IMR-90 (cell line): ENCODE results near the gene NINJ2. TPM values are rescaled to one million over a fixed set of nuclear protein-coding genes. Genes with fewer than 3 reads are reported as not detected.

Experiments
- ATAC-seq: fragments of 200-7000 bp; cut with Tn5 transposase; 2 replicates; pipeline ENCODE4 v1.9.1; 2020; ENCODE audit warnings: low read depth, mild to moderate bottlenecking, moderate library complexity
- BruUV-seq: library from RNA; stranded (reverse); fragments of 400-500 nt; replicated peaks from 2 replicates; lab custom pipeline; 2021; lab: Mats Ljungman, UMichigan
- CTCF ChIA-PET: fragments of 300-600 bp; formaldehyde crosslinking; extraction: SDS; loops from one replicate; lab custom pipeline; 2021; ENCODE audit warnings: antibody characterized with exemption; lab: Yijun Ruan, JAX
- POLR2A ChIA-PET: fragments of 300-600 bp; sonication (Branson Sonifier 250); formaldehyde crosslinking; loops from one replicate; lab custom pipeline; 2022; ENCODE audit warnings: antibody characterized with exemption; ENCODE audit not compliant: unreplicated experiment; lab: Charles Lee
- DNase-seq: peaks from one replicate; pipeline ENCODE4 v3.0.0; 2013
- H2AFZ ChIP-seq: replicated peaks from 2 replicates; pipeline ENCODE3; 2013; ENCODE audit warnings: low read length, mild to moderate bottlenecking; ENCODE audit not compliant: poor library complexity
- H2AK5ac ChIP-seq: 2 replicates; pipeline ENCODE4 v1.6.1; 2013; ENCODE audit warnings: low read depth, low read length, inconsistent platforms
- H2AK9ac ChIP-seq: replicated peaks from 2 replicates; pipeline ENCODE3; 2013; ENCODE audit warnings: mild to moderate bottlenecking, low read depth, low read length, moderate library complexity; ENCODE audit not compliant: poor library complexity
- H2BK120ac ChIP-seq: 2 replicates; pipeline ENCODE4 v1.6.1; 2013; ENCODE audit warnings: low read depth, low read length, inconsistent platforms
- H2BK15ac ChIP-seq: 3 replicates; pipeline ENCODE4 v1.6.1; 2013; ENCODE audit warnings: low read depth, low read length, inconsistent platforms
- H2BK20ac ChIP-seq: 2 replicates; pipeline ENCODE4 v1.6.1; 2013; ENCODE audit warnings: low read depth, mild to moderate bottlenecking, inconsistent platforms, low read length, moderate library complexity
- H2BK5ac ChIP-seq: 2 replicates; pipeline ENCODE4 v1.6.1; 2013; ENCODE audit warnings: mild to moderate bottlenecking, low read depth, low read length, inconsistent platforms; ENCODE audit not compliant: poor library complexity, severe bottlenecking
- H3K14ac ChIP-seq: replicated peaks from 2 replicates; pipeline ENCODE4 v1.6.1; 2013; ENCODE audit warnings: low read depth, low read length, inconsistent platforms
- H3K18ac ChIP-seq: 2 replicates; pipeline ENCODE4 v1.6.1; 2013; ENCODE audit warnings: low read depth, low read length, control low read depth
- H3K23ac ChIP-seq: 2 replicates; pipeline ENCODE4 v1.6.1; 2013; ENCODE audit warnings: low read depth, low read length, inconsistent platforms
- H3K27ac ChIP-seq: 2 replicates; pipeline ENCODE4 v1.5.1; 2013; ENCODE audit warnings: mild to moderate bottlenecking, control low read depth, low read length; ENCODE audit not compliant: insufficient read depth
- H3K27me3 ChIP-seq: 2 replicates; pipeline ENCODE4 v1.6.1; 2013; ENCODE audit warnings: low read length; ENCODE audit not compliant: control insufficient read depth, insufficient read depth
- H3K36me3 ChIP-seq: 2 replicates; pipeline ENCODE4 v1.6.1; 2013; ENCODE audit warnings: low read length, mixed read lengths; ENCODE audit not compliant: control insufficient read depth, insufficient read depth
- H3K4ac ChIP-seq: 2 replicates; pipeline ENCODE4 v1.6.1; 2013; ENCODE audit warnings: low read depth, low read length, inconsistent platforms
- H3K4me1 ChIP-seq: 2 replicates; pipeline ENCODE4 v1.6.1; 2013; ENCODE audit warnings: low read length, mixed read lengths; ENCODE audit not compliant: control insufficient read depth, insufficient read depth
- H3K4me2 ChIP-seq: 2 replicates; pipeline ENCODE4 v1.6.1; 2013; ENCODE audit warnings: low read depth, mild to moderate bottlenecking, control low read depth, low read length, moderate library complexity
- H3K4me3 ChIP-seq: 2 replicates; pipeline ENCODE4 v1.5.1; 2013; ENCODE audit warnings: low read depth, mild to moderate bottlenecking, control low read depth, low read length, moderate library complexity; ENCODE audit not compliant: insufficient read depth
- H3K56ac ChIP-seq: 2 replicates; pipeline ENCODE4 v1.6.1; 2013; ENCODE audit warnings: low read length, inconsistent platforms; ENCODE audit not compliant: insufficient read depth; ENCODE audit errors: extremely low read depth
- H3K79me1 ChIP-seq, 2 experiments: 2 replicates each; pipeline ENCODE4 v1.6.1; 2013; ENCODE audit warnings: low read length in 2 of 2, inconsistent platforms in 1 of 2, low read depth in 1 of 2
- H3K9ac ChIP-seq: 2 replicates; pipeline ENCODE4 v1.6.1; 2013; ENCODE audit warnings: low read depth, low read length, control low read depth
- H3K9me1 ChIP-seq: 2 replicates; pipeline ENCODE4 v1.6.1; 2013; ENCODE audit warnings: low read length, inconsistent platforms; ENCODE audit not compliant: insufficient read depth
- H3K9me3 ChIP-seq: 2 replicates; pipeline ENCODE4 v1.6.1; 2013; ENCODE audit warnings: low read length; ENCODE audit not compliant: control insufficient read depth, insufficient read depth
- H4K20me1 ChIP-seq: 2 replicates; pipeline ENCODE4 v1.6.1; 2013; ENCODE audit warnings: low read length, inconsistent platforms; ENCODE audit not compliant: insufficient read depth
- H4K5ac ChIP-seq: 2 replicates; pipeline ENCODE4 v1.6.1; 2013; ENCODE audit warnings: mild to moderate bottlenecking, low read depth, low read length, control low read depth
- H4K8ac ChIP-seq, 2 experiments: 2 replicates each; pipeline ENCODE4 v1.6.1; 2013; ENCODE audit warnings: low read depth in 2 of 2, low read length in 2 of 2, control low read depth in 1 of 2, inconsistent platforms in 1 of 2
- H4K91ac ChIP-seq: 2 replicates; pipeline ENCODE4 v1.6.1; 2013; ENCODE audit warnings: low read depth, low read length, inconsistent platforms; ENCODE audit not compliant: insufficient read depth
- BHLHE40 ChIP-seq: fragments of 150-350 bp; IDR thresholded peaks from 2 replicates; pipeline ENCODE4 v1.6.1; 2016; ENCODE audit warnings: mild to moderate bottlenecking, low read depth, low read length
- FOS ChIP-seq: fragments of 150-350 bp; IDR thresholded peaks from 2 replicates; pipeline ENCODE4 v1.6.1; 2016; ENCODE audit warnings: low read depth, low read length
- MAFK ChIP-seq: IDR thresholded peaks from 2 replicates; pipeline ENCODE4 v1.6.1; 2012; ENCODE audit warnings: low read depth, low read length, improper control_type of control experiment
- MAZ ChIP-seq: IDR thresholded peaks from 2 replicates; pipeline ENCODE4 v1.6.1; 2012; ENCODE audit warnings: low read depth, mild to moderate bottlenecking, low read length, improper control_type of control experiment, moderate library complexity, borderline replicate concordance
- RFX5 ChIP-seq: IDR thresholded peaks from 2 replicates; pipeline ENCODE4 v1.8.0; 2012; ENCODE audit warnings: low read depth, mild to moderate bottlenecking, low read length, moderate library complexity
- whole genome bisulfite sequencing, 2 experiments: methylation state at CpG; one replicate each; pipeline versions ENCODE4 v1.1.5 to v1.1.7; 2013; ENCODE audit warnings: missing lambda C conversion rate in 2 of 2; ENCODE audit not compliant: insufficient read length in 1 of 2; ENCODE audit errors: extremely low coverage in 2 of 2; 5-methylcytosine and 5-hydroxymethylcytosine counted together
- dilution Hi-C: fragments of 300-500 bp; cut with HindIII; formaldehyde crosslinking; loops from one replicate; pipeline ENCODE4 v1.14.3; 2018; ENCODE audit warnings: low sequenced_read_pairs; ENCODE audit not compliant: unreplicated experiment
- in situ Hi-C: fragments of 300-500 bp; cut with MboI; formaldehyde crosslinking; loops from 3 replicates; pipeline ENCODE4 v1.14.3; 2019; ENCODE audit warnings: low sequenced_read_pairs, inconsistent platforms, mixed read lengths
- intact Hi-C: fragments of 100-400 bp; cut with micrococcal nuclease; formaldehyde crosslinking; loops from 2 replicates; pipeline ENCODE4 v1.10.0; 2022
- polyA plus RNA-seq, 3 experiments: library from polyadenylated mRNA; depleted of rRNA; stranded (reverse); fragments of >200 nt; gene quantifications; 2 replicates each; pipeline ENCODE4 v1.2.3, GENCODE V29; 2012; ENCODE audit warnings: low replicate concordance in 1 of 3
- total RNA-seq: library from RNA; depleted of rRNA; stranded (reverse); fragments of >200 nt; gene quantifications from 2 replicates; pipeline ENCODE4 v1.2.3, GENCODE V29; 2012
- TF ChIP-seq, protein P1 (sequence below): fragments of 150-350 bp; IDR thresholded peaks from 2 replicates; pipeline ENCODE4 v1.6.1; 2017; ENCODE audit warnings: mild to moderate bottlenecking, antibody characterized with exemption, low read length, low read depth

NINJ2 gene
- total and polyA plus RNA-seq, 2 of the 4 experiments (the other 2 are of a cell fraction) = not detected

DNA sequence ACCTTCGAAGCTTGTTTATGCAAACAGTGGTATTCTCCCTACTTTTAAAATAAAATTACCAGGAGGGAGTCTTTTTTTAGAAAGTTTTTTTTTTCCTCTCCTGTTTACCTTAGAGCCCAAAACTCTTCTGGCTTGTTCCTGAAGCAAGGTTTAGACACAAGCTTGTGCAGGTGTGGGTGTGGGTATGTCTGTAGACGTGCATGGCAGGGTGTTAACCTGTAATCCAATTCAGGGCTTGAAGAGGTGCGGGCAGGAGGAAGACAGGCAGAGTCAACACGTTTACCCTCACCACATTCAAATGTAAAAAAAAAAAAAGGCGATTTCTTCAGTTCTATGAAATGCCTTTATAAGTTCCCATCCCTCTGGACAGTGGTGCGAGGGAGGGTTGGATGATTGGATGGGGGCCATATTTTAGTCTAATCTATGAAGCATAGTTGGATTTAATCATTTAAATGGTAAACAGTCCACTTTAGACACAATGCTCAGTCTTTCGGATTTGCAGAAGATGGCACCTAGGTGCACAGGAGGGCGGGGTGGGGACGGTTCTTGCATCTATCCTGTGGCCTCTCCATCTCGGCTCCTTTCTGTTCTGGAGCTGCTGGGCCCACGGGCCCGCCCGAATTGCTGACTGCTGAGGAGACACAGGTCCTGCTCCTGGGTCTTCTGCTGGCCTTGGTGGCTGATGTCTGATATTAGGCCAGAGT is 982 bp upstream of the NINJ2 start:
- BruUV-seq = no TSS peak
- no peaks in the 10 kb centered on the region for H3K36me3 ChIP-seq
- H2BK20ac ChIP-seq = no peak overlapping the region
- no peak overlapping the region for H2AFZ ChIP-seq
- H2BK120ac ChIP-seq = no peak overlapping the region
- no peaks in the 10 kb centered on the region for H3K4me1 ChIP-seq
- no peak overlapping the region for H3K9ac ChIP-seq
- H4K91ac ChIP-seq = no peak overlapping the region
- peaks cover 35% of the 10 kb centered on the region for H3K27me3 ChIP-seq
- WGBS, 2 experiments = 100% methylated on average over 1 of the region's 13 CpGs; no CpG with 5 or more reads in 1 of the 2 experiments
- no peak overlapping the region for H3K14ac ChIP-seq
- ChIA-PET CTCF (no interaction called here), POLR2A (interaction anchor here (0.6 kb wide), 1 partner anchor 940 kb away, joined by 3 read pairs; no protein-coding TSS in a partner anchor)
- H2AK5ac ChIP-seq = no peak overlapping the region
- intact Hi-C loops (loop anchor here (10.0 kb wide), 1 partner anchor 61 kb away; no protein-coding TSS in a partner anchor), dilution Hi-C loops (no loop called here), in situ Hi-C loops (no loop called here)
- H3K56ac ChIP-seq = no peak overlapping the region
- DNase-seq = no peak
- H2BK15ac ChIP-seq = no peak overlapping the region
- no peaks in the 10 kb centered on the region for H3K79me1 ChIP-seq
- no peaks in the 10 kb centered on the region for H3K9me1 ChIP-seq
- H3K4me2 ChIP-seq = no peak overlapping the region
- no peak for ATAC-seq
- no peak overlapping the region for H2BK5ac ChIP-seq
- H4K5ac ChIP-seq = no peak overlapping the region
- no peak overlapping the region for H4K8ac ChIP-seq
- no peak overlapping the region for H3K27ac ChIP-seq
- H3K4me3 ChIP-seq = no peak overlapping the region
- no peak overlapping the region for H3K4ac ChIP-seq
- no peaks in the 10 kb centered on the region for H3K9me3 ChIP-seq
- TF ChIP-seq MAFK (no peak), BHLHE40 (no peak), FOS (no peak), RFX5 (no peak), MAZ (no peak)
- TF ChIP-seq, protein P1, sequence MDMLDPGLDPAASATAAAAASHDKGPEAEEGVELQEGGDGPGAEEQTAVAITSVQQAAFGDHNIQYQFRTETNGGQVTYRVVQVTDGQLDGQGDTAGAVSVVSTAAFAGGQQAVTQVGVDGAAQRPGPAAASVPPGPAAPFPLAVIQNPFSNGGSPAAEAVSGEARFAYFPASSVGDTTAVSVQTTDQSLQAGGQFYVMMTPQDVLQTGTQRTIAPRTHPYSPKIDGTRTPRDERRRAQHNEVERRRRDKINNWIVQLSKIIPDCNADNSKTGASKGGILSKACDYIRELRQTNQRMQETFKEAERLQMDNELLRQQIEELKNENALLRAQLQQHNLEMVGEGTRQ = no peak
- no peak overlapping the region for H3K18ac ChIP-seq
- H3K23ac ChIP-seq = no peak overlapping the region
- no peaks in the 10 kb centered on the region for H4K20me1 ChIP-seq
- no peak overlapping the region for H2AK9ac ChIP-seq
